Heart right ventricle (tissue), 16 donors: ENCODE measurements around the gene TCERG1L. TPM values are rescaled to one million over a fixed set of nuclear protein-coding genes. Genes with fewer than 3 reads are reported as not detected.
A peak's percentile ranks its signal among the peaks of the same experiment; 100 is the strongest.

Source experiments
- ATAC-seq, 8 donors: fragments of 200-7000 bp; cut with Tn5 transposase; one replicate each; pipeline ENCODE4 v1.9.1; 2020; ENCODE audit warnings: mild to moderate bottlenecking in 8 of 8, moderate library complexity in 8 of 8, moderate number of reproducible peaks in 1 of 8
- DNase-seq, 2 donors: peaks; one replicate each; pipeline ENCODE4 v3.0.0-alpha.2; 2020
- H3K27ac ChIP-seq, 10 donors: fragments of 200-600 bp; sonication (generic) in 2 of 10; one replicate each; pipeline versions ENCODE4 v1.5.0 to v1.8.0; 2020 to 2022; ENCODE audit warnings: mild to moderate bottlenecking in 3 of 10
- H3K27me3 ChIP-seq, 7 donors: fragments of 200-600 bp; one replicate each; pipeline ENCODE4 v1.8.0; 2021 to 2022; ENCODE audit warnings: mild to moderate bottlenecking in 2 of 7
- H3K36me3 ChIP-seq, 9 donors: fragments of 200-600 bp; sonication (generic) in 1 of 9; one replicate each; pipeline versions ENCODE4 v1.5.0 to v1.8.0; 2020 to 2022; ENCODE audit warnings: mild to moderate bottlenecking in 2 of 9
- H3K4me1 ChIP-seq, 9 donors: fragments of 200-600 bp; sonication (generic) in 1 of 9; one replicate each; pipeline versions ENCODE4 v1.5.0 to v1.8.0; 2020 to 2022; ENCODE audit warnings: mild to moderate bottlenecking in 4 of 9
- H3K4me3 ChIP-seq, 10 donors: fragments of 200-600 bp; sonication (generic) in 2 of 10; one replicate each; pipeline versions ENCODE4 v1.5.0 to v1.8.0; 2020 to 2022; ENCODE audit warnings: mild to moderate bottlenecking in 7 of 10, moderate library complexity in 2 of 10
- H3K9me3 ChIP-seq, 11 donors: fragments of 200-600 bp in 10 of 11; sonication (generic) in 2 of 11; one replicate each; pipeline versions ENCODE4 v1.5.0 to v1.8.0; 2013 to 2022; ENCODE audit warnings: mild to moderate bottlenecking in 2 of 11, control low read depth in 1 of 11, moderate library complexity in 1 of 11
- CTCF ChIP-seq, 9 donors: fragments of 200-600 bp; sonication (generic) in 2 of 9; IDR thresholded peaks; one replicate each; pipeline versions ENCODE4 v1.5.0 to v1.8.0; 2021 to 2022; ENCODE audit warnings: antibody characterized with exemption in 9 of 9, mild to moderate bottlenecking in 5 of 9, moderate library complexity in 1 of 9
- WGBS, 2 donors: extraction: QIAGEN DNeasy Blood & Tissue Kit; methylation state at CpG; one replicate each; pipeline ENCODE4 v1.1.7; 2013; ENCODE audit warnings: inconsistent platforms in 1 of 2; 5-methylcytosine and 5-hydroxymethylcytosine counted together
- intact Hi-C, 10 donors: fragments of 100-400 bp; cut with DNase I; formaldehyde crosslinking; loops; one replicate each; pipeline versions ENCODE4 v1.11.1 to v1.14.2; 2022
- polyA plus RNA-seq, 2 donors: library from polyadenylated mRNA; stranded (reverse); fragments of 200-250 nt; gene quantifications; one replicate each; pipeline ENCODE4 v1.2.3, GENCODE V29; 2013
- total RNA-seq, 10 donors: library from RNA; stranded (reverse); fragmentation: NEBNext Ultra II Directional in 3 of 10; extraction: Animal tissue kit (Norgen Biotek cat#: 25700) in 3 of 10; gene quantifications; one replicate each; pipeline versions ENCODE4 v1.2.1 to v1.2.4, GENCODE V29; 2021 to 2023
- donor health status: Arrhythmogenic right ventricular cardiomyopathy.
- donor health status: ischemic (EF 13 %, LVEDD 7.1; RV severe dilation, severe dysfunction).
- donor health status: healthy with polysubstance abuse.
- donor health status: DM: no; HTN: yes; CAD: no.
- donor health status: DM: no; HTN: no; CAD: no.
- donor health status: ischemic (EF 25% LVEDD 6.9; RV normal size, moderate dysfunction).
- donor health status: ischemic (EF 25% LVEDD 5.7; RV mildly dilated, moderate dysfunction).
- donor health status: healthy.
- donor health status: DM: yes; HTN: yes; CAD: no.
- donor health status: Ischemic cardiomyopathy.
- donor health status: ischemic (EF 35%, LVEDD 5.7; RV mildly dilated, moderate dysfunction).
- donor health status: nonischemic (EF 11% LVEDD 7.7; RV severe dilation, severe dysfunction).
- donor health status: DM: yes; HTN: yes; CAD: no.
- donor health status: PGD.
- donor health status: ischemic (EF 29% LVEDD 5.4; RV normal size, mild dysfunction).
- donor health status: nonischemic (EF 23%, LVEDD 6.1; RV moderate dilation, normal function).

The TCERG1L gene
- total and polyA plus RNA-seq, 12 donors = 0.09 TPM; not detected in 10

GRCh38 chr10:131073469-131074035, 238.0 kb downstream of the TCERG1L start:
- DNase-seq (no peak), ATAC-seq (no peak)
- WGBS, 2 donors = 59 to 62% methylated on average over 11 of the region's 11 CpGs
- intact Hi-C loops = no loop called here
- Histone ChIP-seq H3K27ac (no peak overlapping the region), H3K27me3 (peaks cover 0 to 17% (median 11%) of the 10 kb centered on the region in 7 donors), H3K36me3 (no peaks in the 10 kb centered on the region), H3K4me3 (no peak overlapping the region), H3K4me1 (no peaks in the 10 kb centered on the region), H3K9me3 (no peaks in the 10 kb centered on the region)
- TF ChIP-seq CTCF (IDR thresholded peaks at IDR 0.05) = no peak

DNA sequence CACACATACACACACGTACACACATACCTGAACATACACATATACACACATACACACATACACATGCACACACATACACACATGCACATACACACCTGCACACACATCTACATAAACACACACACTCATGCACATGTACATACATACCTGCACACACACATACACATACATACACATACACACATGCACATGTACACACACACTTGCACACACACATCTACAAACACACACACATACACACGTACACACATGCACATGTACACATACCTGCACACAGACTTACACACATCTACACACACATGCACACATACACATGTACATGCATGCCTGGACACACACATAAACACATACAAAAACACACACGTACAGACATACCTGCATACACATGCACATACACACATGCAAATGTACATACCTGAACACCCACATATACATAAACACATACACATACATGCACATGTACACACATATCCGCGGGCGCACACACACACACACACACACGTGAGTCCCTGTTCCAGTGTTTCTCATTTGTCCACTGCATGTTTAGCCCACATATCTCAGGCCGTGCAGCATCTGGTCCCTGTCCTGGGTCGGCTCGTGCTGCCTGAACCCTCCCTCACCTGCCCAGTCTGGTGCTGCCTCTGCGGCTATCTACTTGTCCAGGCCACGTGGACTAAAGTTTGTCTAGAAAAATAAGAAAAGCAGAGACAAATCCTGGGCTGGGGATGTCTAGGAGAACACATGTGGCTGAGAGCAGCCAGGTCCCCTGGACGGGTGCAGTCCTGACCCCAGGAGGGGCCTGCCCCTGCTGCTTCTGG, 238.7 kb downstream of the TCERG1L start:
- H3K27ac ChIP-seq = no peak overlapping the region
- H3K27me3 ChIP-seq = peaks cover 0 to 22% (median 13%) of the 10 kb centered on the region in 7 donors
- DNase-seq (no peak), ATAC-seq (peak in 1 of 8 donors; percentile 44)
- no peak for TF ChIP-seq CTCF (IDR thresholded peaks at IDR 0.05)
- H3K36me3 ChIP-seq = no peaks in the 10 kb centered on the region
- intact Hi-C loops = no loop called here
- 84 to 89% methylated on average over 13 of the region's 13 CpGs for WGBS, 2 donors
- H3K4me3 ChIP-seq = no peak overlapping the region
- H3K4me1 ChIP-seq = no peaks in the 10 kb centered on the region
- no peaks in the 10 kb centered on the region for H3K9me3 ChIP-seq

DNA sequence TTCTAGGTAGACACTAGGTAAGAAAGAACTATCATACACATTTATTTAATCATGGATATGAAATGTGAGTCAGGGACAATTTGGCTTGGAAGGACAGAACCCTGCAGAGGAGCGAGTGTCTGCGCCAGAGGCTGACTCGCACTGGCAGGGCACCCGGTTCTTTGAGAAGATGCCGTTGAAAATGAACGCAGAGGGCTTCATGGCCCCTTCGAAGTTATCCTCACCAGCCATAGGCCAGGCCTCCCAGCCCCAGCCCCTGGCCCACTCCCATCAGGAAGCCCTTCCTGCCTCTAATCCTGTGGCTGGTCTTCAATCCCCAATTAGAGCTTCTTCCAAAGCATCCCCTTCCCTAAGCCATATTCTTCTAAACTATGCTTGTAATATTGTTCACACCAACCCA, 239.8 kb downstream of the TCERG1L start:
- Histone ChIP-seq H3K27ac (no peak overlapping the region), H3K4me3 (no peak overlapping the region), H3K27me3 (peaks cover 0 to 28% (median 15%) of the 10 kb centered on the region in 7 donors), H3K4me1 (no peaks in the 10 kb centered on the region), H3K9me3 (no peaks in the 10 kb centered on the region), H3K36me3 (no peaks in the 10 kb centered on the region)
- 87 to 88% methylated on average over 7 of the region's 7 CpGs for WGBS, 2 donors
- ATAC-seq (no peak), DNase-seq (no peak)
- intact Hi-C loops = no loop called here
- no peak for TF ChIP-seq CTCF (IDR thresholded peaks at IDR 0.05)

DNA sequence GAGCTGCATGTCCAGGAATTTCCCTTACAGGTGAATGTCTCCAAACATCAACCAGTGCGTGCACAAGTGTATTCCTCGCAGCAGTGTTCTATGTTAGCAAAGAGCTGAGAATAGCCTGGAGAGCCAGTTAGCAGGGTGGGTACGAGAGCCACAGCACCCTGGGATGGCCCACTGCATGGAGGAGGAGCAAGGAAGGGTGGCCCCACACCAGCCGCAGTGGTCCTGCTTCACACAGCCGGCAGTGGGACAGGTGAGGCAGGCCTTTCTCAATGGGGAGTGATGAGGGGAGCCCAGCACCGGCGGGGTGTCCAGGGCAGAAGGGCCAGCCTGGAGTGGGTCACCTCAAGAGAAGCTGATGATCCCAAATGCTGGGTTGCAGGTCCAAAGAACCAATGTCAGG, 240.7 kb downstream of the TCERG1L start:
- H3K9me3 ChIP-seq = no peaks in the 10 kb centered on the region
- intact Hi-C loops = no loop called here
- no peak overlapping the region for H3K4me3 ChIP-seq
- TF ChIP-seq CTCF (IDR thresholded peaks at IDR 0.05) = no peak
- H3K36me3 ChIP-seq = no peaks in the 10 kb centered on the region
- no peaks in the 10 kb centered on the region for H3K4me1 ChIP-seq
- no peak for DNase-seq
- ATAC-seq = no peak
- WGBS, 2 donors = 86 to 87% methylated on average over 7 of the region's 7 CpGs
- peaks cover 0 to 32% (median 10%) of the 10 kb centered on the region in 7 donors for H3K27me3 ChIP-seq
- H3K27ac ChIP-seq = no peak overlapping the region
